HG02798 (cell line): Measurements from ENCODE around the gene MAP7D2.

ENCODE experiments used
- ATAC-seq: cut with Tn5 transposase; IDR thresholded peaks from one replicate; pipeline ENCODE4 v1.9.1; 2021; ENCODE audit warnings: mild to moderate bottlenecking; ENCODE audit not compliant: unreplicated experiment, poor library complexity

The MAP7D2 gene

GRCh38 chrX:20053537-20053936, 63.2 kb downstream of the MAP7D2 start:
- ATAC-seq, result no peak

GRCh38 chrX:20046864-20047263, 69.8 kb downstream of the MAP7D2 start:
- no peak for ATAC-seq

GRCh38 chrX:20046223-20046622, 70.5 kb downstream of the MAP7D2 start:
- no peak for ATAC-seq

- no peak for ATAC-seq
Observed at GRCh38 chrX:20042221-20042620, 74.5 kb downstream of the MAP7D2 start.

- no peak for ATAC-seq
Observed at GRCh38 chrX:20038966-20039365, 77.7 kb downstream of the MAP7D2 start.

GRCh38 chrX:20037186-20037585, 79.5 kb downstream of the MAP7D2 start:
- no peak for ATAC-seq

- ATAC-seq, result no peak
Observed at GRCh38 chrX:20032201-20032600, 84.5 kb downstream of the MAP7D2 start.

GRCh38 chrX:20029728-20030127, 87.0 kb downstream of the MAP7D2 start:
- ATAC-seq, result peak; percentile 43

GRCh38 chrX:20028588-20028987, 88.1 kb downstream of the MAP7D2 start:
- ATAC-seq, result no peak

GRCh38 chrX:20026278-20026677, 90.4 kb downstream of the MAP7D2 start:
- no peak for ATAC-seq

- no peak for ATAC-seq
Observed at GRCh38 chrX:20019672-20020365, 96.9 kb downstream of the MAP7D2 start.

- no peak for ATAC-seq
Observed at GRCh38 chrX:20016616-20016945, 100.1 kb downstream of the MAP7D2 start.

- no peak for ATAC-seq
Observed at GRCh38 chrX:20015945-20016615, 100.6 kb downstream of the MAP7D2 start.

- no peak for ATAC-seq
Observed at GRCh38 chrX:20015422-20015821, 101.3 kb downstream of the MAP7D2 start.

- no peak for ATAC-seq
Observed at GRCh38 chrX:20011608-20012007, 105.1 kb downstream of the MAP7D2 start.

- no peak for ATAC-seq
Observed at GRCh38 chrX:20007962-20008622, 108.6 kb downstream of the MAP7D2 start.

GRCh38 chrX:20005883-20006282, 110.8 kb downstream of the MAP7D2 start:
- no peak for ATAC-seq

GRCh38 chrX:20001588-20001987, 115.1 kb downstream of the MAP7D2 start:
- no peak for ATAC-seq

- no peak for ATAC-seq
Observed at GRCh38 chrX:19991350-19991718, 125.4 kb downstream of the MAP7D2 start.

GRCh38 chrX:19990556-19991349, 126.0 kb downstream of the MAP7D2 start, which contains the start of gene BCLAF3:
Gene BCLAF3, minus strand, starts transcription at chrX:19991061. Its CDS starts 20,797 bp downstream, at chrX:19970264.
- ATAC-seq, result peak; percentile 95

GRCh38 chrX:19990151-19990555, 126.6 kb downstream of the MAP7D2 start:
- ATAC-seq, result peak; percentile 20
